Loucy (cell line): Measurements from ENCODE around the gene KRT3.

Experiments
- CTCF ChIP-seq: fragments of 200-600 bp; sonication (generic); conservative IDR thresholded peaks from 2 replicates; pipeline ENCODE4 v1.5.1; 2014; ENCODE audit warnings: mild to moderate bottlenecking, antibody characterized with exemption, low read length
- EZH2phosphoT487 ChIP-seq: fragments of 200-600 bp; IDR thresholded peaks from 2 replicates; pipeline ENCODE4 v1.6.1; 2018; ENCODE audit warnings: antibody characterized with exemption, mild to moderate bottlenecking, moderate library complexity, borderline replicate concordance

GRCh38 chr12:52832451-52832850, 36.5 kb upstream of the KRT3 start:
- TF ChIP-seq CTCF (no peak), EZH2phosphoT487 (no peak)
